ENCODE data around the gene TNFSF8. TPM values are rescaled to one million over a fixed set of nuclear protein-coding genes. Genes with fewer than 3 reads are reported as not detected.

TNFSF8 gene
- total RNA-seq, 3 donors from 2014 or later: 1.0 to 1.3 (median 1.0) TPM

- H3K4me3 ChIP-seq: no peak overlapping the region
- no peaks in the 10 kb centered on the region for H3K9me3 ChIP-seq
- no peaks in the 10 kb centered on the region for H3K36me3 ChIP-seq (ENCODE audit: low read depth)
- H3K4me1 ChIP-seq (ENCODE audit: low read depth): no peaks in the 10 kb centered on the region
- intact Hi-C loops (cut with DNase I, micrococcal nuclease): no loop called here
- DNase-seq (no peak), ATAC-seq (no peak)
- no peak for TF ChIP-seq CTCF (IDR thresholded peaks at IDR 0.05)
Observed at GRCh38 chr9:114894206-114894605, 36.2 kb downstream of the TNFSF8 start.

- no peak for DNase-seq
- H3K36me3 ChIP-seq (ENCODE audit: low read depth): no peaks in the 10 kb centered on the region
- H3K4me3 ChIP-seq: no peak overlapping the region
- intact Hi-C loops (cut with DNase I, micrococcal nuclease): no loop called here
- no peak for TF ChIP-seq CTCF (IDR thresholded peaks at IDR 0.05)
- H3K4me1 ChIP-seq (ENCODE audit: low read depth): no peaks in the 10 kb centered on the region
- H3K9me3 ChIP-seq: no peaks in the 10 kb centered on the region
- peak; percentile 39 for ATAC-seq
Observed at GRCh38 chr9:114893221-114894010, 37.0 kb downstream of the TNFSF8 start.

GRCh38 chr9:114889802-114890224 lies 40.6 kb downstream of the TNFSF8 start:
- intact Hi-C loops (cut with DNase I, micrococcal nuclease): no loop called here
- no peak for TF ChIP-seq CTCF (IDR thresholded peaks at IDR 0.05)
- peak in 1 of 3 donors; percentile 57 for DNase-seq
- Histone ChIP-seq H3K4me3 (no peak overlapping the region), H3K36me3 (ENCODE audit: low read depth) (no peaks in the 10 kb centered on the region), H3K4me1 (ENCODE audit: low read depth) (no peaks in the 10 kb centered on the region), H3K9me3 (no peaks in the 10 kb centered on the region)
- ATAC-seq: peak; percentile 45

- H3K36me3 ChIP-seq (ENCODE audit: low read depth): no peaks in the 10 kb centered on the region
- DNase-seq (no peak), ATAC-seq (no peak)
- no peak overlapping the region for H3K4me3 ChIP-seq
- H3K4me1 ChIP-seq (ENCODE audit: low read depth): no peaks in the 10 kb centered on the region
- no peak for TF ChIP-seq CTCF (IDR thresholded peaks at IDR 0.05)
- intact Hi-C loops (cut with DNase I, micrococcal nuclease): no loop called here
- H3K9me3 ChIP-seq: no peaks in the 10 kb centered on the region
Observed at GRCh38 chr9:114888607-114889006, 41.8 kb downstream of the TNFSF8 start.

- no peaks in the 10 kb centered on the region for H3K36me3 ChIP-seq (ENCODE audit: low read depth)
- H3K9me3 ChIP-seq: no peaks in the 10 kb centered on the region
- ATAC-seq (no peak), DNase-seq (no peak)
- no peak for TF ChIP-seq CTCF (IDR thresholded peaks at IDR 0.05)
- no peaks in the 10 kb centered on the region for H3K4me1 ChIP-seq (ENCODE audit: low read depth)
- H3K4me3 ChIP-seq: no peak overlapping the region
- intact Hi-C loops (cut with DNase I, micrococcal nuclease): no loop called here
Observed at GRCh38 chr9:114887963-114888362, 42.4 kb downstream of the TNFSF8 start.
